ENCODE results near the gene DAPL1. TPM values are rescaled to one million over a fixed set of nuclear protein-coding genes. Genes with fewer than 3 reads are reported as not detected.

Gene DAPL1
- total and polyA plus RNA-seq, 8 donors: 1.4 to 138 TPM; not detected in 6

GRCh38 chr2:158748926-158749590 is 46.1 kb upstream of the DAPL1 start:
- H3K36me3 ChIP-seq: no peaks in the 10 kb centered on the region
- TF ChIP-seq POLR2AphosphoS5 (IDR thresholded peaks at IDR 0.05) (no peak), CTCF (IDR thresholded peaks at IDR 0.05) (no peak), EP300 (IDR thresholded peaks at IDR 0.05) (no peak), POLR2A (IDR thresholded peaks at IDR 0.05) (no peak)
- no peak overlapping the region for H3K4me3 ChIP-seq
- DNase-seq: no peak
- intact Hi-C loops (cut with DNase I; ENCODE audit: low total_unique reads): loop anchor here (5.0 kb wide), 1 partner anchor 717 kb away; no protein-coding TSS in a partner anchor
- 80 to 88% (median 87%) methylated on average over 2 of the region's 2 CpGs for WGBS, 5 donors
- H3K27ac ChIP-seq: no peak overlapping the region
- H3K27me3 ChIP-seq: peaks cover 0 to 46% (median 0%) of the 10 kb centered on the region in 3 donors
- H3K9me3 ChIP-seq: no peaks in the 10 kb centered on the region
- H3K4me1 ChIP-seq: peaks cover 0 to 10% (median 8%) of the 10 kb centered on the region in 4 donors

GRCh38 chr2:158750458-158751125 is 44.5 kb upstream of the DAPL1 start:
- WGBS, 5 donors: 75 to 86% (median 83%) methylated on average over 5 of the region's 5 CpGs
- H3K36me3 ChIP-seq: no peaks in the 10 kb centered on the region
- DNase-seq: no peak
- intact Hi-C loops (cut with DNase I; ENCODE audit: low total_unique reads): no loop called here
- H3K4me1 ChIP-seq: peaks cover 0 to 15% (median 12%) of the 10 kb centered on the region in 4 donors
- TF ChIP-seq POLR2AphosphoS5 (IDR thresholded peaks at IDR 0.05) (no peak), EP300 (IDR thresholded peaks at IDR 0.05) (no peak), CTCF (IDR thresholded peaks at IDR 0.05) (no peak), POLR2A (IDR thresholded peaks at IDR 0.05) (no peak)
- H3K27me3 ChIP-seq: peaks cover 0 to 35% (median 0%) of the 10 kb centered on the region in 3 donors
- H3K4me3 ChIP-seq: no peak overlapping the region
- no peaks in the 10 kb centered on the region for H3K9me3 ChIP-seq
- H3K27ac ChIP-seq: no peak overlapping the region

- Histone ChIP-seq H3K27me3 (peaks cover 0 to 7% (median 0%) of the 10 kb centered on the region in 3 donors), H3K9me3 (peaks cover 0 to 6% (median 2%) of the 10 kb centered on the region in 4 donors), H3K36me3 (no peaks in the 10 kb centered on the region), H3K4me1 (peaks cover 0 to 15% (median 12%) of the 10 kb centered on the region in 4 donors), H3K27ac (no peak overlapping the region), H3K4me3 (peak overlapping the region; percentile 20 to 35 (median 26))
- WGBS, 5 donors: 18 to 25% (median 21%) methylated on average over 14 of the region's 14 CpGs
- intact Hi-C loops (cut with DNase I; ENCODE audit: low total_unique reads): no loop called here
- peak; percentile 33 to 89 for DNase-seq
- no peak for TF ChIP-seq POLR2A (IDR thresholded peaks at IDR 0.05)
- peak in 5 of 7 experiments; percentile 70 to 84 (median 77) for TF ChIP-seq CTCF (IDR thresholded peaks at IDR 0.05)
- peak in 1 of 3 donors; percentile 22 for TF ChIP-seq POLR2AphosphoS5 (IDR thresholded peaks at IDR 0.05)
Observed at GRCh38 chr2:158753641-158754611, 41.2 kb upstream of the DAPL1 start.

Data from stomach (tissue), 9 donors.